A673 (cell line): Measurements from ENCODE around the gene TENM4.

Source experiments
- EZH2 ChIP-seq: fragments of 200-600 bp; sonication (generic); IDR thresholded peaks from 2 replicates; pipeline ENCODE4 v1.6.1; 2017; ENCODE audit warnings: borderline replicate concordance, low read depth, mild to moderate bottlenecking, mixed read lengths, antibody characterized with exemption, low read length; ENCODE audit not compliant: poor library complexity, severe bottlenecking
- TF ChIP-seq, protein P1 (sequence below): fragments of 300-800, 200-600 bp; sonication (generic); conservative IDR thresholded peaks from 2 replicates; pipeline ENCODE4 v1.5.1; 2017; ENCODE audit warnings: low read depth, mild to moderate bottlenecking, antibody characterized with exemption, low read length, moderate library complexity, mixed read lengths

DNA sequence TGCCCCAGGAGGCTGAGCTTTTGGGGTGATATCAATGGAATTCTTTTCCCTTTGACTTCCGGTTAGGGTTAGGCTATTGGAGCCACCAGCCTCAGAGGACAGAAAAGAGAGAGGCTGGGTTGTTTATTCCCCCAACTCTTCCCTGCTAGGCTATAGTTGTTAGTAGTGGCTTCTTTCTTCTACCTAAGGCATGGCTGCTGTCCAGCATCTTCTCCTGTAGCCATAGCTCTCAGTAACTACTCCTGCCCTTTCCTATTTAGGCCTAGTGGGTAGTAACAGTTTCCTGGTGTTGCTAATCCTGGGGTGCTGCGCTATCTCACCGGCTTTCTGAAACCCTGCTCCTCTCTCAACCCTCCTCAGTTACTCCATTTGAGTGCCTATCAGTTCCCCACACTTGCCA, 184.9 kb downstream of the TENM4 start:
- TF ChIP-seq, protein P1, sequence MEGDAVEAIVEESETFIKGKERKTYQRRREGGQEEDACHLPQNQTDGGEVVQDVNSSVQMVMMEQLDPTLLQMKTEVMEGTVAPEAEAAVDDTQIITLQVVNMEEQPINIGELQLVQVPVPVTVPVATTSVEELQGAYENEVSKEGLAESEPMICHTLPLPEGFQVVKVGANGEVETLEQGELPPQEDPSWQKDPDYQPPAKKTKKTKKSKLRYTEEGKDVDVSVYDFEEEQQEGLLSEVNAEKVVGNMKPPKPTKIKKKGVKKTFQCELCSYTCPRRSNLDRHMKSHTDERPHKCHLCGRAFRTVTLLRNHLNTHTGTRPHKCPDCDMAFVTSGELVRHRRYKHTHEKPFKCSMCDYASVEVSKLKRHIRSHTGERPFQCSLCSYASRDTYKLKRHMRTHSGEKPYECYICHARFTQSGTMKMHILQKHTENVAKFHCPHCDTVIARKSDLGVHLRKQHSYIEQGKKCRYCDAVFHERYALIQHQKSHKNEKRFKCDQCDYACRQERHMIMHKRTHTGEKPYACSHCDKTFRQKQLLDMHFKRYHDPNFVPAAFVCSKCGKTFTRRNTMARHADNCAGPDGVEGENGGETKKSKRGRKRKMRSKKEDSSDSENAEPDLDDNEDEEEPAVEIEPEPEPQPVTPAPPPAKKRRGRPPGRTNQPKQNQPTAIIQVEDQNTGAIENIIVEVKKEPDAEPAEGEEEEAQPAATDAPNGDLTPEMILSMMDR, result no peak
- TF ChIP-seq EZH2, result no peak
